Activated naive CD8-positive, alpha-beta T cell treated with anti-CD3 and anti-CD28 coated beads, Interleukin-2, amount 50 U/mL, for 24 hours (primary cell): ENCODE measurements around the gene MID1.
A peak's percentile ranks its signal among the peaks of the same experiment; 100 is the strongest.

Experiments
- ATAC-seq: fragments of 150-1000 bp; cut with Tn5 transposase; one replicate; pipeline ENCODE4 v1.10.0; 2021
- DNase-seq: peaks from one replicate; pipeline ENCODE4 v3.0.0; 2021
- H3K27ac Mint-ChIP-seq: one replicate; pipeline ENCODE4 v1.8.0; 2021; ENCODE audit warnings: mild to moderate bottlenecking, mixed read lengths
- H3K27me3 Mint-ChIP-seq: one replicate; pipeline ENCODE4 v1.8.0; 2021; ENCODE audit warnings: mixed read lengths
- H3K36me3 Mint-ChIP-seq: one replicate; pipeline ENCODE4 v1.8.0; 2021; ENCODE audit warnings: low read depth, mixed read lengths
- H3K4me1 Mint-ChIP-seq: one replicate; pipeline ENCODE4 v1.8.0; 2021; ENCODE audit warnings: mixed read lengths
- H3K4me3 Mint-ChIP-seq: one replicate; pipeline ENCODE4 v1.8.0; 2021; ENCODE audit warnings: mild to moderate bottlenecking, moderate library complexity, mixed read lengths
- H3K9me3 Mint-ChIP-seq: one replicate; pipeline ENCODE4 v1.8.0; 2021; ENCODE audit warnings: mixed read lengths

Gene MID1

GRCh38 chrX:10630320-10630719 is 9.9 kb upstream of the MID1 start:
- DNase-seq (no peak), ATAC-seq (no peak)
- Mint-ChIP-seq H3K36me3 (no peaks in the 10 kb centered on the region), H3K4me3 (no peak overlapping the region), H3K27me3 (peaks cover 5% of the 10 kb centered on the region), H3K4me1 (no peaks in the 10 kb centered on the region), H3K9me3 (no peaks in the 10 kb centered on the region), H3K27ac (no peak overlapping the region)

GRCh38 chrX:10629905-10630304 is 9.5 kb upstream of the MID1 start:
- Mint-ChIP-seq H3K27me3 (peaks cover 5% of the 10 kb centered on the region), H3K4me1 (no peaks in the 10 kb centered on the region), H3K27ac (no peak overlapping the region), H3K4me3 (no peak overlapping the region), H3K9me3 (no peaks in the 10 kb centered on the region), H3K36me3 (no peaks in the 10 kb centered on the region)
- DNase-seq (no peak), ATAC-seq (no peak)

GRCh38 chrX:10628906-10629305 is 8.5 kb upstream of the MID1 start:
- H3K27me3 Mint-ChIP-seq, result peaks cover 5% of the 10 kb centered on the region
- H3K4me1 Mint-ChIP-seq, result no peaks in the 10 kb centered on the region
- H3K4me3 Mint-ChIP-seq, result no peak overlapping the region
- ATAC-seq (no peak), DNase-seq (no peak)
- no peaks in the 10 kb centered on the region for H3K9me3 Mint-ChIP-seq
- no peak overlapping the region for H3K27ac Mint-ChIP-seq
- H3K36me3 Mint-ChIP-seq, result no peaks in the 10 kb centered on the region

- no peaks in the 10 kb centered on the region for H3K36me3 Mint-ChIP-seq
- DNase-seq, result no peak
- H3K4me3 Mint-ChIP-seq, result no peak overlapping the region
- H3K27me3 Mint-ChIP-seq, result peaks cover 26% of the 10 kb centered on the region
- no peaks in the 10 kb centered on the region for H3K9me3 Mint-ChIP-seq
- H3K4me1 Mint-ChIP-seq, result peaks cover 13% of the 10 kb centered on the region
- H3K27ac Mint-ChIP-seq, result no peak overlapping the region
- ATAC-seq, result no peak
Measured at GRCh38 chrX:10622197-10622596, 1.8 kb upstream of the MID1 start.

DNA sequence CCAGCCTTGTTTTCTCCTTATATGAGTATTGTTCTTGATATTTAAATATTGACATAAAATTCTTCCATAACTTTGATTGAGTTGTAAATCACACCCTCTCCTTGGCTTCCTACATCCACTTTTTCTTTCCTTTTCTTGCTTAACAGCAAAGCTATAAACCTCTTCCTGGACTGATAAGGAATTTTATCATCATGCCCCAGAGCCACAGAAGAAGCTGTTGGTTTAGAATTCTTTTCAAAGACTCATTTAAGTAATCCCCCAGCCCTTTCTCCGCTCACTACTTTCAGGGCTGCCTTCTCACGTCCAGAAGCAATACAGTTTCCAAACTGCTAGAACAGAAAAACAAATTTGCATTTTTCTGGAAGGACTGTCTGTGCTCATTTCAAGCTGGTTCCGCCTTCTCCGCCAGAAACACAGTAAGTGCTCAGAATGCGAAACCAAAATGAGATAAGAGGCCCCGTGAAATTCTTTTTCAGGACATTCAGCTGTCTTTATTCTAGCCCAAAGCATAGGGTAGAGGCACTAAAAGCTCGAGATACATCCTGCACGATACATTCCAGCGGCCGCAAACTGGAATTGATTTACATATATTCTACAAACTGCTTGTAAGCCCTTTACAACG is 849 bp downstream of the MID1 start:
- ATAC-seq (no peak), DNase-seq (no peak)
- Mint-ChIP-seq H3K9me3 (no peaks in the 10 kb centered on the region), H3K27ac (no peak overlapping the region), H3K36me3 (no peaks in the 10 kb centered on the region), H3K4me3 (peak overlapping the region; percentile 69), H3K27me3 (peaks cover 32% of the 10 kb centered on the region), H3K4me1 (peaks cover 13% of the 10 kb centered on the region)

GRCh38 chrX:10618961-10619360 is 1.4 kb downstream of the MID1 start:
- H3K27ac Mint-ChIP-seq, result no peak overlapping the region
- DNase-seq (no peak), ATAC-seq (no peak)
- no peaks in the 10 kb centered on the region for H3K36me3 Mint-ChIP-seq
- peaks cover 32% of the 10 kb centered on the region for H3K27me3 Mint-ChIP-seq
- peaks cover 13% of the 10 kb centered on the region for H3K4me1 Mint-ChIP-seq
- no peak overlapping the region for H3K4me3 Mint-ChIP-seq
- no peaks in the 10 kb centered on the region for H3K9me3 Mint-ChIP-seq

GRCh38 chrX:10617999-10618351 is 2.4 kb downstream of the MID1 start:
- DNase-seq (no peak), ATAC-seq (no peak)
- no peaks in the 10 kb centered on the region for H3K36me3 Mint-ChIP-seq
- no peak overlapping the region for H3K4me3 Mint-ChIP-seq
- H3K4me1 Mint-ChIP-seq, result peaks cover 13% of the 10 kb centered on the region
- H3K27ac Mint-ChIP-seq, result no peak overlapping the region
- H3K9me3 Mint-ChIP-seq, result no peaks in the 10 kb centered on the region
- peaks cover 32% of the 10 kb centered on the region for H3K27me3 Mint-ChIP-seq

GRCh38 chrX:10617186-10617998 is 3.0 kb downstream of the MID1 start:
- ATAC-seq (no peak), DNase-seq (no peak)
- H3K4me3 Mint-ChIP-seq, result no peak overlapping the region
- no peak overlapping the region for H3K27ac Mint-ChIP-seq
- peaks cover 31% of the 10 kb centered on the region for H3K27me3 Mint-ChIP-seq
- peaks cover 13% of the 10 kb centered on the region for H3K4me1 Mint-ChIP-seq
- H3K36me3 Mint-ChIP-seq, result no peaks in the 10 kb centered on the region
- no peaks in the 10 kb centered on the region for H3K9me3 Mint-ChIP-seq

- no peak overlapping the region for H3K4me3 Mint-ChIP-seq
- H3K27me3 Mint-ChIP-seq, result peaks cover 29% of the 10 kb centered on the region
- no peak overlapping the region for H3K27ac Mint-ChIP-seq
- peaks cover 13% of the 10 kb centered on the region for H3K4me1 Mint-ChIP-seq
- H3K9me3 Mint-ChIP-seq, result no peaks in the 10 kb centered on the region
- ATAC-seq (no peak), DNase-seq (no peak)
- no peaks in the 10 kb centered on the region for H3K36me3 Mint-ChIP-seq
Measured at GRCh38 chrX:10615931-10616774, 4.2 kb downstream of the MID1 start.

DNA sequence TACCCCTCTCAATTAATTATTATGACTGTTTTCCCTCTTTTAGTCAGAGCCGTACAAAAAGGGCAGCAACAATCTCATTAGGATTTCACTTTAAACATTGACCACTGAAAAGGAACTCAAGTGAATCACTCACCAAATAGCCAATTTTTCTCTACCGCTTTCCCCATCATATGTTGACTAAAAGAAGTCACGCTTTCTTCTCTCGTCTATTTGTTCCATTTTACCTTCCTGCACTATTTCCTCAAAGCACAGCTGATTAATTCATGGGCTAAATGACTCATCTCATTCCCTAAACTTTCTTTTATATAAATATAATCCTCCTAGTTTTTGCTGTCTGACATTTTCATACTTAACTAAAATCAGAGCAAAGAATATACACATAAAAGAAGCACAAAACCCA is 8.2 kb downstream of the MID1 start:
- no peak overlapping the region for H3K27ac Mint-ChIP-seq
- no peaks in the 10 kb centered on the region for H3K36me3 Mint-ChIP-seq
- ATAC-seq (no peak), DNase-seq (no peak)
- no peak overlapping the region for H3K4me3 Mint-ChIP-seq
- H3K9me3 Mint-ChIP-seq, result no peaks in the 10 kb centered on the region
- H3K27me3 Mint-ChIP-seq, result peaks cover 8% of the 10 kb centered on the region
- no peaks in the 10 kb centered on the region for H3K4me1 Mint-ChIP-seq

- Mint-ChIP-seq H3K27ac (no peak overlapping the region), H3K36me3 (no peaks in the 10 kb centered on the region), H3K27me3 (peaks cover 8% of the 10 kb centered on the region), H3K4me3 (no peak overlapping the region), H3K4me1 (no peaks in the 10 kb centered on the region), H3K9me3 (no peaks in the 10 kb centered on the region)
- DNase-seq (no peak), ATAC-seq (no peak)
Measured at GRCh38 chrX:10611441-10612090, 8.8 kb downstream of the MID1 start.

GRCh38 chrX:10608099-10608498 is 12.3 kb downstream of the MID1 start:
- Mint-ChIP-seq H3K27me3 (no peaks in the 10 kb centered on the region), H3K36me3 (no peaks in the 10 kb centered on the region), H3K27ac (no peak overlapping the region), H3K9me3 (no peaks in the 10 kb centered on the region), H3K4me3 (no peak overlapping the region), H3K4me1 (no peaks in the 10 kb centered on the region)
- no peak for ATAC-seq
- no peak for DNase-seq

- H3K9me3 Mint-ChIP-seq, result no peaks in the 10 kb centered on the region
- no peaks in the 10 kb centered on the region for H3K4me1 Mint-ChIP-seq
- H3K4me3 Mint-ChIP-seq, result no peak overlapping the region
- no peak overlapping the region for H3K27ac Mint-ChIP-seq
- ATAC-seq (no peak), DNase-seq (no peak)
- H3K36me3 Mint-ChIP-seq, result no peaks in the 10 kb centered on the region
- no peaks in the 10 kb centered on the region for H3K27me3 Mint-ChIP-seq
Measured at GRCh38 chrX:10607233-10607632, 13.2 kb downstream of the MID1 start.

- Mint-ChIP-seq H3K9me3 (no peaks in the 10 kb centered on the region), H3K27ac (no peak overlapping the region), H3K4me1 (no peaks in the 10 kb centered on the region), H3K36me3 (no peaks in the 10 kb centered on the region), H3K27me3 (no peaks in the 10 kb centered on the region), H3K4me3 (no peak overlapping the region)
- ATAC-seq (no peak), DNase-seq (no peak)
Measured at GRCh38 chrX:10603612-10604011, 16.8 kb downstream of the MID1 start.
